Testis (tissue), 3 donors: Measurements from ENCODE around the gene BDKRB2. TPM values are rescaled to one million over a fixed set of nuclear protein-coding genes. Genes with fewer than 3 reads are reported as not detected.

Source experiments
- DNase-seq: peaks from one replicate; pipeline ENCODE4 v3.0.0-alpha.2; 2019
- H3K27ac ChIP-seq, 2 donors: fragments of 200-600 bp; sonication (generic); one replicate each; pipeline ENCODE4 v1.5.1; 2019
- H3K27me3 ChIP-seq: fragments of 200-600 bp; sonication (generic); one replicate; pipeline ENCODE4 v1.5.1; 2019
- H3K36me3 ChIP-seq: fragments of 200-600 bp; sonication (generic); one replicate; pipeline ENCODE4 v1.5.1; 2017; ENCODE audit warnings: low read depth; ENCODE audit errors: missing control alignments
- H3K4me1 ChIP-seq: fragments of 200-600 bp; sonication (generic); one replicate; pipeline ENCODE4 v1.5.1; 2019
- H3K4me3 ChIP-seq, 2 donors: fragments of 200-600 bp; sonication (generic); one replicate each; pipeline ENCODE4 v1.5.1; 2017 to 2019
- H3K9me3 ChIP-seq: fragments of 200-600 bp; sonication (generic); one replicate; pipeline ENCODE4 v1.5.1; 2017
- CTCF ChIP-seq, 3 experiments: fragments of 450-650 bp in 2 of 3; fragments of 200-600 bp in 1 of 3; sonication (generic) in 1 of 3; IDR thresholded peaks; one replicate each; pipeline ENCODE4 v1.5.1; 2016 to 2019; ENCODE audit warnings: antibody characterized with exemption in 3 of 3, mild to moderate bottlenecking in 2 of 3, moderate library complexity in 1 of 3
- POLR2A ChIP-seq: fragments of 450-650 bp; IDR thresholded peaks from one replicate; pipeline ENCODE4 v1.6.1; 2017; ENCODE audit warnings: antibody characterized with exemption, mild to moderate bottlenecking, moderate library complexity
- WGBS, 2 donors: methylation state at CpG; one replicate each; pipeline ENCODE4 v1.1.5; 2018; 5-methylcytosine and 5-hydroxymethylcytosine counted together
- intact Hi-C: fragments of 100-400 bp; cut with DNase I; formaldehyde crosslinking; loops from one replicate; pipeline ENCODE4 v1.15.1; 2023; ENCODE audit warnings: low total_unique reads
- polyA plus RNA-seq: library from polyadenylated mRNA; stranded (reverse); fragments of 350-450 nt; fragmentation: Illumina TruSeq; extraction: RNeasy Lipid Tissue Mini Kit (QIAGEN cat#74804); gene quantifications from one replicate; pipeline ENCODE4 v1.2.3, GENCODE V29; 2014; ENCODE audit warnings: low read depth, low replicate concordance; ENCODE audit not compliant: insufficient read depth
- total RNA-seq, 2 donors: library from RNA; depleted of rRNA; stranded (reverse); fragments of >200 nt; gene quantifications; one replicate each; pipeline ENCODE4 v1.2.3, GENCODE V29; 2016

BDKRB2 gene
- total and polyA plus RNA-seq, 3 donors from 2014 or later: 0.63 to 2.9 (median 0.87) TPM

GRCh38 chr14:96263347-96264199 lies 58.9 kb downstream of the BDKRB2 start:
- H3K4me3 ChIP-seq: no peak overlapping the region
- no peak overlapping the region for H3K27ac ChIP-seq
- no peaks in the 10 kb centered on the region for H3K27me3 ChIP-seq
- no peak for DNase-seq
- intact Hi-C loops: no loop called here
- TF ChIP-seq CTCF (IDR thresholded peaks at IDR 0.05) (no peak), POLR2A (no peak)
- WGBS, 2 donors: 84 to 88% methylated on average over 16 to 20 of the region's 20 CpGs
- no peaks in the 10 kb centered on the region for H3K36me3 ChIP-seq
- no peaks in the 10 kb centered on the region for H3K4me1 ChIP-seq
- no peaks in the 10 kb centered on the region for H3K9me3 ChIP-seq

- Histone ChIP-seq H3K4me3 (no peak overlapping the region), H3K9me3 (no peaks in the 10 kb centered on the region), H3K36me3 (no peaks in the 10 kb centered on the region), H3K27me3 (no peaks in the 10 kb centered on the region), H3K27ac (no peak overlapping the region), H3K4me1 (no peaks in the 10 kb centered on the region)
- WGBS, 2 donors: 80 to 89% methylated on average over 14 of the region's 14 CpGs
- intact Hi-C loops: no loop called here
- no peak for DNase-seq
- TF ChIP-seq CTCF (IDR thresholded peaks at IDR 0.05) (no peak), POLR2A (no peak)
Observed at GRCh38 chr14:96264200-96264553, 59.5 kb downstream of the BDKRB2 start.

GRCh38 chr14:96264853-96265252 lies 60.2 kb downstream of the BDKRB2 start:
- intact Hi-C loops: no loop called here

GRCh38 chr14:96265383-96266095 lies 60.9 kb downstream of the BDKRB2 start:
- Histone ChIP-seq H3K4me3 (no peak overlapping the region), H3K9me3 (no peaks in the 10 kb centered on the region), H3K27ac (no peak overlapping the region), H3K4me1 (no peaks in the 10 kb centered on the region), H3K27me3 (no peaks in the 10 kb centered on the region), H3K36me3 (no peaks in the 10 kb centered on the region)
- WGBS, 2 donors: 80 to 84% methylated on average over 15 to 16 of the region's 16 CpGs
- no peak for DNase-seq
- intact Hi-C loops: no loop called here
- TF ChIP-seq POLR2A (no peak), CTCF (IDR thresholded peaks at IDR 0.05) (no peak)

More at GRCh38 chr14:96264853-96265252, 60.2 kb downstream of the BDKRB2 start:
- Histone ChIP-seq H3K27ac (no peak overlapping the region), H3K4me3 (no peak overlapping the region), H3K9me3 (no peaks in the 10 kb centered on the region), H3K4me1 (no peaks in the 10 kb centered on the region), H3K36me3 (no peaks in the 10 kb centered on the region), H3K27me3 (no peaks in the 10 kb centered on the region)
- no peak for DNase-seq
- no peak for TF ChIP-seq CTCF (IDR thresholded peaks at IDR 0.05)
- TF ChIP-seq POLR2A: no peak
- WGBS, 2 donors: 71 to 85% methylated on average over 3 of the region's 3 CpGs
